B cell (primary cell): ENCODE data around the gene MKRN2OS. TPM values are rescaled to one million over a fixed set of nuclear protein-coding genes. Genes with fewer than 3 reads are reported as not detected.
A peak's percentile ranks its signal among the peaks of the same experiment; 100 is the strongest.

Experiments used
- ATAC-seq: fragments of 200-7000 bp; cut with Tn5 transposase; one replicate; pipeline ENCODE4 v1.10.0; 2021; ENCODE audit warnings: low read depth, mild to moderate bottlenecking, moderate number of reproducible peaks, moderate library complexity
- CTCF ChIA-PET: fragments of 350-600 bp; sonication (Branson Sonifier 250); formaldehyde crosslinking; loops from one replicate; lab custom pipeline; 2021; ENCODE audit warnings: antibody characterized with exemption, inconsistent platforms; lab: Charles Lee
- POLR2A ChIA-PET: fragments of 350-600 bp; sonication (Branson Sonifier 250); formaldehyde crosslinking; loops from one replicate; lab custom pipeline; 2021; ENCODE audit warnings: antibody characterized with exemption; lab: Charles Lee
- DNase-seq: peaks from one replicate; pipeline ENCODE4 v3.0.0; 2013
- H2AFZ ChIP-seq: 2 replicates; pipeline ENCODE4 v1.6.1; 2012; ENCODE audit warnings: mild to moderate bottlenecking, low read depth, low read length; ENCODE audit not compliant: insufficient read depth, poor library complexity, severe bottlenecking
- H3K27ac ChIP-seq, 2 donors: 1 replicate in 1 of 2; 2 replicates in 1 of 2; pipeline ENCODE4 v1.5.1; 2012 to 2013; ENCODE audit warnings: low read length in 2 of 2, mild to moderate bottlenecking in 2 of 2, moderate library complexity in 1 of 2
- H3K27me3 ChIP-seq, 4 experiments: fragments of 200-600 bp in 1 of 4; sonication (generic) in 1 of 4; replicated peaks in 1 of 4; 1 replicate in 2 of 4; 2 replicates in 2 of 4; pipeline versions ENCODE4 v1.6.1 to v1.7.0; 2013 to 2016; ENCODE audit warnings: low read length in 3 of 4, mild to moderate bottlenecking in 2 of 4, mixed read lengths in 1 of 4, moderate library complexity in 1 of 4; ENCODE audit not compliant: insufficient read depth in 4 of 4, control insufficient read depth in 3 of 4; ENCODE audit errors: control extremely low read depth in 1 of 4
- H3K36me3 ChIP-seq, 2 experiments: replicated peaks in 1 of 2; 1 replicate in 1 of 2; 2 replicates in 1 of 2; pipeline versions ENCODE4 v1.6.1 to v1.7.1; 2013; ENCODE audit warnings: low read length in 1 of 2; ENCODE audit not compliant: insufficient read depth in 2 of 2, control insufficient read depth in 1 of 2; ENCODE audit errors: control extremely low read depth in 1 of 2, extremely low read depth in 1 of 2
- H3K4me1 ChIP-seq, 2 donors: fragments of 200-600 bp in 1 of 2; sonication (generic) in 1 of 2; 1 replicate in 1 of 2; 2 replicates in 1 of 2; pipeline versions ENCODE4 v1.5.1 to v1.6.1; 2013 to 2017; ENCODE audit warnings: low read length in 2 of 2; ENCODE audit not compliant: control insufficient read depth in 2 of 2, insufficient read depth in 2 of 2
- H3K4me2 ChIP-seq: replicated peaks from 2 replicates; pipeline ENCODE3; 2012; ENCODE audit warnings: mild to moderate bottlenecking, low read depth, low read length; ENCODE audit not compliant: poor library complexity, severe bottlenecking
- H3K4me3 ChIP-seq, 5 experiments: fragments of 200-600 bp in 1 of 5; sonication (generic) in 1 of 5; 1 replicate in 3 of 5; 2 replicates in 2 of 5; pipeline versions ENCODE4 v1.5.1 to v1.7.0; 2011 to 2016; ENCODE audit warnings: low read length in 4 of 5, mild to moderate bottlenecking in 4 of 5, low read depth in 2 of 5, control low read depth in 1 of 5, moderate library complexity in 1 of 5; ENCODE audit not compliant: insufficient read depth in 1 of 5; ENCODE audit errors: control extremely low read depth in 1 of 5, extremely low read depth in 1 of 5
- H3K79me2 ChIP-seq: fragments of 200-600 bp; sonication (generic); one replicate; pipeline ENCODE4 v1.6.0; 2016; ENCODE audit warnings: low read length; ENCODE audit not compliant: control insufficient read depth, insufficient read depth
- H3K9ac ChIP-seq: fragments of 200-600 bp; sonication (generic); 2 replicates; pipeline ENCODE4 v1.6.1; 2017; ENCODE audit warnings: mild to moderate bottlenecking, low read length, moderate library complexity
- H3K9me3 ChIP-seq, 3 donors: one replicate each; pipeline versions ENCODE4 v1.6.1 to v1.7.1; 2013; ENCODE audit warnings: low read length in 2 of 3; ENCODE audit not compliant: control insufficient read depth in 2 of 3, insufficient read depth in 1 of 3; ENCODE audit errors: control extremely low read depth in 1 of 3
- H4K20me1 ChIP-seq: 2 replicates; pipeline ENCODE4 v1.6.0; 2012; ENCODE audit warnings: mild to moderate bottlenecking, low read length; ENCODE audit not compliant: insufficient read depth, control insufficient read depth, poor library complexity, severe bottlenecking
- H3K27ac Mint-ChIP-seq: one replicate; pipeline ENCODE4 v1.8.0; 2021; ENCODE audit warnings: mixed read lengths
- H3K27me3 Mint-ChIP-seq: one replicate; pipeline ENCODE4 v1.8.0; 2021; ENCODE audit warnings: mixed read lengths
- H3K4me1 Mint-ChIP-seq: one replicate; pipeline ENCODE4 v1.8.0; 2021; ENCODE audit warnings: mixed read lengths
- H3K4me3 Mint-ChIP-seq: one replicate; pipeline ENCODE4 v1.8.0; 2021; ENCODE audit warnings: mixed read lengths
- H3K9me3 Mint-ChIP-seq: one replicate; pipeline ENCODE4 v1.8.0; 2022; ENCODE audit warnings: mixed read lengths; ENCODE audit not compliant: insufficient read depth
- EZH2 ChIP-seq: IDR thresholded peaks from 2 replicates; pipeline ENCODE4 v1.6.1; 2012; ENCODE audit warnings: borderline replicate concordance, low read depth, mild to moderate bottlenecking, moderate library complexity, low read length; ENCODE audit not compliant: insufficient read depth, poor library complexity, severe bottlenecking
- WGBS: methylation state at CpG from one replicate; pipeline ENCODE4 v1.1.5; 2013; ENCODE audit warnings: missing lambda C conversion rate; ENCODE audit not compliant: insufficient coverage; 5-methylcytosine and 5-hydroxymethylcytosine counted together
- intact Hi-C: fragments of 100-400 bp; cut with micrococcal nuclease; formaldehyde crosslinking; loops from one replicate; pipeline ENCODE4 v1.10.0; 2022
- polyA plus RNA-seq: library from polyadenylated mRNA; depleted of rRNA; stranded (reverse); fragments of >200 nt; gene quantifications from 2 replicates; pipeline ENCODE4 v1.2.3, GENCODE V29; 2012
- total RNA-seq, 2 donors: library from RNA; stranded (reverse); fragments of 120-200 nt in 1 of 2; gene quantifications; 1 replicate in 1 of 2; 2 replicates in 1 of 2; pipeline versions ENCODE4 v1.2.3 to v1.2.4, GENCODE V29; 2013 to 2022
- TF ChIP-seq, protein P1 (sequence below): fragments of 200-600 bp; IDR thresholded peaks from one replicate; pipeline ENCODE4 v1.8.0; 2022; ENCODE audit warnings: antibody characterized with exemption, mild to moderate bottlenecking

MKRN2OS gene
- total and polyA plus RNA-seq, 2 donors (not counting 1 experiment from before 2014, with no cell fraction given), result not detected

- Histone ChIP-seq H3K4me1 (peaks cover 3 to 6% of the 10 kb centered on the region in 2 donors), H2AFZ (no peak overlapping the region), H3K4me2 (no peak overlapping the region), H3K4me3 (no peak overlapping the region), H3K27ac (peak overlapping the region in 1 of 2 donors; percentile 48), H3K9ac (no peak overlapping the region), H3K9me3 (peaks cover 0 to 3% (median 0%) of the 10 kb centered on the region in 3 donors), H3K27me3 (no peaks in the 10 kb centered on the region), H4K20me1 (no peaks in the 10 kb centered on the region), H3K79me2 (no peaks in the 10 kb centered on the region), H3K36me3 (peaks cover 24 to 82% of the 10 kb centered on the region in 2 experiments)
- Mint-ChIP-seq H3K4me1 (peaks cover 5% of the 10 kb centered on the region), H3K27me3 (no peaks in the 10 kb centered on the region), H3K9me3 (peaks cover 3% of the 10 kb centered on the region), H3K27ac (peak overlapping the region; percentile 53), H3K4me3 (no peak overlapping the region)
- TF ChIP-seq EZH2, result no peak
- TF ChIP-seq, protein P1, sequence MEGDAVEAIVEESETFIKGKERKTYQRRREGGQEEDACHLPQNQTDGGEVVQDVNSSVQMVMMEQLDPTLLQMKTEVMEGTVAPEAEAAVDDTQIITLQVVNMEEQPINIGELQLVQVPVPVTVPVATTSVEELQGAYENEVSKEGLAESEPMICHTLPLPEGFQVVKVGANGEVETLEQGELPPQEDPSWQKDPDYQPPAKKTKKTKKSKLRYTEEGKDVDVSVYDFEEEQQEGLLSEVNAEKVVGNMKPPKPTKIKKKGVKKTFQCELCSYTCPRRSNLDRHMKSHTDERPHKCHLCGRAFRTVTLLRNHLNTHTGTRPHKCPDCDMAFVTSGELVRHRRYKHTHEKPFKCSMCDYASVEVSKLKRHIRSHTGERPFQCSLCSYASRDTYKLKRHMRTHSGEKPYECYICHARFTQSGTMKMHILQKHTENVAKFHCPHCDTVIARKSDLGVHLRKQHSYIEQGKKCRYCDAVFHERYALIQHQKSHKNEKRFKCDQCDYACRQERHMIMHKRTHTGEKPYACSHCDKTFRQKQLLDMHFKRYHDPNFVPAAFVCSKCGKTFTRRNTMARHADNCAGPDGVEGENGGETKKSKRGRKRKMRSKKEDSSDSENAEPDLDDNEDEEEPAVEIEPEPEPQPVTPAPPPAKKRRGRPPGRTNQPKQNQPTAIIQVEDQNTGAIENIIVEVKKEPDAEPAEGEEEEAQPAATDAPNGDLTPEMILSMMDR, result no peak
- DNase-seq (no peak), ATAC-seq (no peak)
- intact Hi-C loops, result no loop called here
- WGBS, result 50% methylated on average over 2 of the region's 3 CpGs
- ChIA-PET CTCF (interaction anchor here (1.5 kb wide), 1 partner anchor 21 kb away, joined by 5 read pairs; no protein-coding TSS in a partner anchor), POLR2A (no interaction called here)
Observed at GRCh38 chr3:12579456-12579855, 34.2 kb upstream of the MKRN2OS start.

GRCh38 chr3:12578742-12579141 lies 33.4 kb upstream of the MKRN2OS start:
- CTCF ChIA-PET, result interaction anchor here (0.9 to 1.5 kb wide), 3 partner anchors 12 to 25 kb away, joined by 3 to 5 read pairs (median 4); no protein-coding TSS in a partner anchor
- intact Hi-C loops, result no loop called here

More at GRCh38 chr3:12578742-12579141, 33.4 kb upstream of the MKRN2OS start:
- no peaks in the 10 kb centered on the region for H3K27me3 Mint-ChIP-seq
- Histone ChIP-seq H3K4me3 (no peak overlapping the region), H3K36me3 (peaks cover 26 to 82% of the 10 kb centered on the region in 2 experiments), H4K20me1 (no peaks in the 10 kb centered on the region), H3K27ac (no peak overlapping the region), H2AFZ (no peak overlapping the region), H3K27me3 (no peaks in the 10 kb centered on the region), H3K79me2 (no peaks in the 10 kb centered on the region), H3K9ac (no peak overlapping the region), H3K4me2 (no peak overlapping the region), H3K4me1 (peaks cover 3 to 6% of the 10 kb centered on the region in 2 donors), H3K9me3 (peaks cover 0 to 3% (median 0%) of the 10 kb centered on the region in 3 donors)
- ATAC-seq (no peak), DNase-seq (no peak)
- no peak overlapping the region for H3K4me3 Mint-ChIP-seq
- H3K27ac Mint-ChIP-seq, result no peak overlapping the region
- POLR2A ChIA-PET, result interaction anchor here (0.6 kb wide), 1 partner anchor 410 kb away, joined by 3 read pairs; no protein-coding TSS in a partner anchor
- no CpG with 5 or more reads among the region's 2 CpGs for WGBS
- peaks cover 3% of the 10 kb centered on the region for H3K9me3 Mint-ChIP-seq
- TF ChIP-seq, protein P1, result no peak
- no peak for TF ChIP-seq EZH2
- H3K4me1 Mint-ChIP-seq, result peaks cover 5% of the 10 kb centered on the region
